HL-60 (cell line): ENCODE data around the gene NAV2.

Source experiments
- DNase-seq, 2 experiments: peaks; one replicate each; pipeline ENCODE4 v3.0.0-alpha.2; 2010 to 2020; ENCODE audit warnings: low read depth in 1 of 2, low spot score in 1 of 2
- H3K27ac ChIP-seq: fragments of 250-450 bp; sonication (Bioruptor Pico); replicated peaks from 2 replicates; pipeline ENCODE4 v1.5.1; 2020; ENCODE audit warnings: mild to moderate bottlenecking, moderate library complexity
- H3K27me3 ChIP-seq: fragments of 250-450 bp; sonication (Bioruptor Pico); 2 replicates; pipeline ENCODE4 v1.5.1; 2021; ENCODE audit warnings: mild to moderate bottlenecking, moderate library complexity; ENCODE audit not compliant: insufficient read depth, poor library complexity, severe bottlenecking
- H3K4me3 ChIP-seq: replicated peaks from 2 replicates; pipeline ENCODE4 v1.5.1; 2011; ENCODE audit warnings: mild to moderate bottlenecking, control low read depth, low read length; ENCODE audit not compliant: insufficient read depth
- CTCF ChIP-seq: IDR thresholded peaks from one replicate; pipeline ENCODE4 v1.5.1; 2011; ENCODE audit warnings: low read length, control low read depth, inconsistent platforms; ENCODE audit not compliant: insufficient read depth
- GABPA ChIP-seq: IDR thresholded peaks from 2 replicates; pipeline ENCODE4 v1.6.1; 2012; ENCODE audit warnings: low read depth
- POLR2AphosphoS5 ChIP-seq: IDR thresholded peaks from 2 replicates; pipeline ENCODE4 v1.6.1; 2012; ENCODE audit warnings: low read depth
- REST ChIP-seq: IDR thresholded peaks from 2 replicates; pipeline ENCODE4 v1.6.1; 2012; ENCODE audit warnings: low read depth; ENCODE audit not compliant: insufficient replicate concordance
- SPI1 ChIP-seq: IDR thresholded peaks from 2 replicates; pipeline ENCODE4 v1.6.1; 2012; ENCODE audit warnings: low read depth, mild to moderate bottlenecking, borderline replicate concordance

Gene NAV2

GRCh38 chr11:20056950-20057943 is 344.6 kb downstream of the NAV2 start:
- H3K4me3 ChIP-seq = no peak overlapping the region
- no peak overlapping the region for H3K27ac ChIP-seq

GRCh38 chr11:20058749-20059458 is 346.3 kb downstream of the NAV2 start:
- DNase-seq = no peak
- no peak for TF ChIP-seq REST
- TF ChIP-seq POLR2AphosphoS5 = no peak
- TF ChIP-seq CTCF = no peak
- TF ChIP-seq SPI1 = no peak
- no peak for TF ChIP-seq GABPA
- Histone ChIP-seq H3K27me3 (no peaks in the 10 kb centered on the region), H3K4me3 (no peak overlapping the region), H3K27ac (no peak overlapping the region)

More at GRCh38 chr11:20056950-20057943, 344.6 kb downstream of the NAV2 start:
- no peak for DNase-seq
- TF ChIP-seq GABPA (no peak), POLR2AphosphoS5 (no peak), REST (no peak), SPI1 (no peak), CTCF (no peak)
- H3K27me3 ChIP-seq = no peaks in the 10 kb centered on the region

GRCh38 chr11:20059587-20060021 is 347.0 kb downstream of the NAV2 start:
- Histone ChIP-seq H3K4me3 (no peak overlapping the region), H3K27me3 (no peaks in the 10 kb centered on the region), H3K27ac (no peak overlapping the region)
- no peak for DNase-seq
- TF ChIP-seq POLR2AphosphoS5 = no peak
- no peak for TF ChIP-seq CTCF
- no peak for TF ChIP-seq REST
- no peak for TF ChIP-seq GABPA
- TF ChIP-seq SPI1 = no peak
